NCI-H1694 (cell line): ENCODE results near the gene SCYGR1.
"Not testable (repeated sequence)": the region's sequence is repeated elsewhere in the genome, so short reads cannot be mapped to it uniquely, and the experiment has no call there.

ENCODE experiments used
- DNase-seq: peaks from one replicate; lab custom pipeline; 2025; lab: John Stamatoyannopoulos, UW

The SCYGR1 gene

DNA sequence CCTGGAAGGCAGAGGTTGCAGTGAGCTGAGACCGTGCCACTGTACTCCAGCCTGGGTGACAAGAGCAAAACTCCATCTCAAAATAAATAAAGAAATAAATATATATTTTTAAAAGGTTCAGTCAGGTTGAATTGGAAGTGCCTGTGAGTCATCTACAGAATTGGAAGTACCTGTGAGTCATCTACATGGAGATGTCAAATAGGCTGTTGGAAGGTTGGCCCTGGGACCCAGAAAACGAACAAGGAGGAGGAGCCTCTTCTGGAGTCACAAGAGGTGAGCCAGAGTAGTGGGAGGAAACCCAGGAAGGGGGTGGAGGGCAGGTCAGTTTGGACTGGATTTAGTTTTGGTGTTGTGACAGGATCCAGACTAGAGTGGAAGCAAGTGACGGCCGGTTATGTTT, 15.2 kb upstream of the SCYGR1 start:
- no peak for DNase-seq

DNA sequence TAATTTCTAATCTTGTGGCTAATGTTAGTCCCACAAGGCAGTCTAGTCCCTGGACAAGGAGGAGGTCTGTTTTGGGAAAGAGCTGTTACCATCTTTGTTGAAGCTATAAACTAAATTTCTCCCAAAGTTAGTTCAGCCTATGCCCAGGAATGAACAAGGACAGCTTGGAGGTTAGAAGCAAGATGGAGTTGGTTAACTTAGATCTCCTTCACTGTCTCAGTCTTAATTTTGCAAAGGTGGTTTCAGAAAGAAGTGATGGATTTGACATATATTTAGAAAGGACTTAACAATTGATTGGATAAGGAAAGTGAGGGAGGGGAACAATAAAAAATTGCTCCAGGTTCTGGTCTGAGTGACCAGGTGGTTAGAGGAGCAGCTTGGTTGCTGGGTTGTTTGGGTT, 14.6 kb upstream of the SCYGR1 start:
- DNase-seq, result no peak

DNA sequence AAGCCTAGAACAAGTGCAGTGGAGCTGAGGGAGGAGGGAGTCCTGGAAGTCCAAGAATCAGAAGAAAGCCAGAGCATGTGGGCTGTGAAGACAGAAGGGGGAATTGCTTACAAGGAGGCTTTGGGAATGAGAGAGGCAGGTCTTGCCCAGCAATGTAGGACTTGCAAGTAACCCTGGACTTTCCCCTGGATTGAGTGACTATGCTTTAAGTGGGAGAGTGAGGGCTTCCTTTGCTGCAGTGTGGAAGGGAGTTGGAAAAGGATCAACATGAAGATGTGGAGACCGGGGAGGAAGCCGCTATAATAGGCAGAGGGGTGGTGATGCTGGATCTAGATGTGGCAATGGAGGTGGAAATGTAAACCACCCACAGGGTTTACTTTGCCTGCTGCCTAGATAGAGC, 13.8 kb upstream of the SCYGR1 start:
- DNase-seq, result no peak

DNA sequence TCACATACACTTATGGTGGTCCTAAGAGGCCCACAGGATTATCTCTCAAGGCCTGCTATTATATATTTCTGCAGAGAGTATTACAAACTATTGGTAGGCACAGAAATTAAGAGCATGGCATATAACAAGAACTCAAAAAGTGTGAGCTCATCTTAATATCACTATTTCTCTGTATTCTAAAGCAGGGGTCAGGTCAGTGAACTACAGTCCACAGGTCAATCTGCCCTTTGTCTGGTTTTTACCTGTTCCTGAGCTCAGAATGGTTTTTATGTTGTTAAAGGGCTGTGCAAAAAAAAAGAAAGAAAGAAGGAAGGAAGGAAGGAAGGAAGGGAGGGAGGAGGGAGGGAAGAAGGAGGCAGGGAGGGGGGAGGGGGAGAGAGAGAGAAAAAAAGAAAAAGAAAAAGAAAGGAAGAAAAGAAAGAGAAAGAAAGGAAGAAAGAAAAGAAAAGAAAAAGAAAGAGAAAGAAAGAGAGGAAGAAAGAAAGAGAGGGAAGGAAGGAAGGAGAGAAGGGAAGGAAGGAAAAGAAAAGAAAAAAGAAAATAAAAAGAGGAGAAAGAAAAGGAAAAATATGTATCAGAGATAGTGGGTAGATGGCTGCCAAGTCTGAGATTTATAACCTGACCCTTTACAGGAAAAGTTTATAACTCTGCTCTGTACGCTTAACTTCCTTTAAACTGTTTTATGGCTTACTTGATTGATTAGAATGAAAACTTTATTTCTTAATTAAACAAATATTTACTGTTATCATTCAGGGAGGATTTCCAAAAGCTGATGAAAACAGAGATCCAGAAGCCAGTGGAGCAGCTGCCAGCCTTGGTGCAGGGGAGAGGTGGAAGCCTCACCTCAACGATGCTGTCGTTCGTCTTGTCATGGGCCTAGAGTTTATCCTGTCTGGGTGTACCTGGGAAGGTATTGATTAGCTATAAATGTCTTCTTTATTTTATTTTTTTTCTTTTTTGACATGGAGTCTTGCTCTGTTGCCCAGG, 11.2 kb upstream of the SCYGR1 start:
- DNase-seq, result no peak

DNA sequence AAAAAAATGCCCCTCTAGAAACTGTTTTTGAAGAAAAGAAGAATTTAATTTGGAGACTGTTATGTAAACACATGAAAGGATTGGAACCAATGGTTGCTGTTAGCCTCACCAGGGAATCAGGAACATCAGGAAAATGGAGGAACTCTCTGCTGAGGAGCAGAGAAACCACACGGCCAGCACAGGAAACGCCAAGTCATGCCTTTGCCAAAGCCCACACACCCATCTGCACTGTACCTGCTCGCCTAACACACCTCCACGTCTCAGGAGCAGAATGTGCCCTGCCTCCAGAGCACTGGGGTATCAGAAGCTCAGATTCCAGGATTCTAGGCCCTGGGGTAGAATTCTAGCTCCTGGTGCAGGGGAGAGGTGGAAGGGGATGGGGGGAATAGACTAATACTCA, 9.8 kb upstream of the SCYGR1 start:
- DNase-seq, result no peak

DNA sequence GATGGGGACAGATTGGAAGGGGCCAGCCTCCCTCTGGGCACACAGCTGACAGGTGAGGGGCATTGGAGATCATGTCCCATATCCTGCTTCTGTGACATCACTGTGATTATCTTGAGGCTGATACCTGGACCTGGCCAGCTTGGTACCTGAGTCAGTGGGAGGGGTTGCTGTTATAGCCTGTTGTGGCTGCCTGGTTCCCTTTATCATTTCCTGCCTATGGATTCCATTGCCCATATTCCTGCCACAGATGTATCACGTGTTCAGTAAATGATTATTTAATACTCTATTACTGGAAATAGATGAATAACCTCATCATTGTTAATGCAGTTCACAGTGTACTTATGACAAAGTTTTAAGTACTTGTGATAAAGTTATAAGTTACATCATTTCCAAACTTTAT, 7.8 kb upstream of the SCYGR1 start:
- DNase-seq, result no peak

DNA sequence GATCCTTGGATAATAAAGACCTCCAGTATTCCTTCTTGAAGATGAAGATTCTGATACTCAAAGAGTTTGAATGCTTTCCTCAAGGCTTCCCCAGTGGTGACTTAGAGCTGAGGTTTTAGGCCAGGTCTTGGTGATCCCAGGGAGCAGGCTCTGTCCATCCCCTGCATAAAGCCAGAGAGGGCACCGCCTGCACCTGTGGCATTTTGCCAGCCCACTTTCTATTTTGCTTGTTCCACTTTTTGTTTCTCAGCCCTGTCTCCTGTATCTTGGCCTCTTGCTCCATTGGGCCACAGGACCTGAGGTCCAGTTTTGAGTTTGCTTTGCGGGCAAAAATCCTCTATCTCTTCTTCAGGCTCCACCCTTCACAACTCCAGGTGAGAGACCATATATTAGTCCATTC, 6.7 kb upstream of the SCYGR1 start:
- no peak for DNase-seq

DNA sequence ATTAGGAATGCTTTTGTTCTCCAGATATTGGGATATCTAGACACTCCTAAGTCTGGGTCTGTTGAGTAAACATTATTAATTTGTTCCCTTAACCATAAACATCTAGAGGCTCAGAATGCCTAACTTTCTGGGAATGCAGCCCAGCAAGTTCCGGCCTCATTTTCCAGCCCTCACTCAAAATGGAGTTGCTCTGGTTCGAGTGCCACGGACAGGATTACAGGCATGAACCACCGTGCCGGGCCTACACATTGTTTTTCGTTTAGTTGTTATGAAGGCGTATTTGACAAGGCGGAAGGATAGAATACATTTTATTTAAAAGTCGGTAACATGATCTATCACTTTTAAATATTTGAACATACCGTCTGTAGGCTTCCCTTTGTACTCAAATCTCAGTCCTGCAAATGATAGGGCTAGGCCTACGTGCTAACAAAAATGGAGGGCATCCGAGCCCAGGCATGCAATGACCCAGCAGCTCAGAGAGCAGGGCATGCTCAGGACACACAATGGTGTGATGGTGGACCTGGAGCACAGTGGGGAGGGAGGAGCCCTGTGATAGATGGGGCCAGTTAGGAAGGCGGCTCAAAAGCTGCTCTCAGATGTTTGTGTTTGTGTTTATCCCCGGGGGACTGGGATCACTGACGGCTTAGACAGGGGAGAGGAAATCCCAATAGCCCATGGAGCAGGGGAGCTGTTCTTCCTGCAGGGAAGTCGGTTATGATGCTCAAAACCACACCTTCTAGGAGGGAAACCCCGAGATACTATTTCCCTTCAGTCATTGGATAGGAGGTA, 2.9 kb upstream of the SCYGR1 start:
- no peak for DNase-seq

DNA sequence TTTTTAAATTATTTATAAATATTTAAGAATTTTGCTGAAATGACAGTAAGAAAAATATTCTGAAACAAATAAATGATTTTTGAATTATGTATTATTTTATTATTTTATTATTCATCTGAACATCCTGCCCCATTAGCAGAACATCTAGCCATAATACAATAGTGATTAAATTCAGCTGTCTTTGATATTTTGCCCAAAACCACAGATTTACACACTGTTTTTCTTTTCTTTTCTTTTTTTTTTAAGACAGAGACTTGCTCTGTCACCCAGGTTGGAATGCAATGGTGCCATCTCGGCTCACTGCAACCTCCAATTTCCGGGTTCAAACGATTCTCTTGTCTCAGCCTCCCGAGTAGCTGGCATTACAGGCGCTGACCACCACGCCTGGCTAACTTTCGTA, 1.9 kb upstream of the SCYGR1 start:
- no peak for DNase-seq

DNA sequence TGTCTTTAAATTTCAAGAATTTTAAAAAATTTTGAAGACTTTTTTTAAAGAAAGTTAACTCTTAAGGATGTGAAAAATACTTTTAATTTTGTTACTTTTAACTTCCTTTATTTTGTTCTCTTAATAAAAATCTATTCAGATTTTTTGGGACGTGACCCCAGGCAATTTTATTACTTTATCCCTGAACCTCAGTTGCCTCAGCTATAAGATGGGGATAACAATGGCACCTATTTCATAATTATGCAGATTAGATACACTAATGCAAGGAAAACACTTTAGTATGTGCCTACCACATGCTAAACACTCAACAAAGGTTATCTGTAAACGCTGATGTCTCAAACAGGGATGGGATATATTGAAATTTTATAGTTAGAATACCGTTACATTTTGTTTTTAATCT, 1.5 kb upstream of the SCYGR1 start:
- DNase-seq, result no peak

DNA sequence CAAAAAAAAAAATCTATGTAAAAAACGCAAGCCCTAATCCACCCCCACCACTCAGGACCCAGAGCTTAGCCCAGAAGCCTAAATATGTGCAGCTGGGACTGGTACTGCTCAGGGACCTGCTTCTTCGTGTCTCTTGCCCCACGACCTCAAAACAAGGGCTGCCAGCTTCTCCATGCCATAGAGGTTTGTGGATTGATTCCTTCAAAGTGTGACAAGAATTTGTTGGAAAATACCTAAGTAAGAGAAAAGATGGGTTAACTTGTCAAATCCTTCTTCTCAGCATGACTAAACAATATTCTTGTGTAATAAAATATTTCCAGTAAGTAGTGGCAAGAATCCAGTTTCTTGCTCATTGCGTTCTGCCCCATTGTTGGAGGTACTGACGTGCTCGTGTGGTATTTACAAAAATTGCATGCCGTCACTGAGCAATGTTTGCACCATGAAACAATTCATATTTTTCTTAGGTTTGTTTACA, 825 bp upstream of the SCYGR1 start:
- no peak for DNase-seq

DNA sequence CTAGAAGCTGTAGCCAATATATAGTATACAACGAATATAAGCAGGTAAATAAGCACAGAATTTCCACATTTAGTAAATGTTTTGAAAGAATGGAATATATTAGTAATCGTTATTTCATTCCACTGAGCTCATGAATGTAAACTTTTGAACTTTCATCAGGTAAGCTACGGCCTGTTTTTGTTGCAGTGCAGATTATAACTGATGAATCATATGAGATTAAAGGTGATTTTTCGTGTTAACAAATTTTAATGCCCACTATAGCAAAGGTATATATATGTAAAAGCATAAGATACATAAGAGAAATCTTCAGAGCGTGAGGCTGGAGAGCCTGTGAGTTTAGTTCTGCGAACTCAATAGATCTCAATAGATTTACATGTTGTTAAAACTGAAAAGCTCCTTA, 1.1 kb downstream of the SCYGR1 start:
- no peak for DNase-seq

DNA sequence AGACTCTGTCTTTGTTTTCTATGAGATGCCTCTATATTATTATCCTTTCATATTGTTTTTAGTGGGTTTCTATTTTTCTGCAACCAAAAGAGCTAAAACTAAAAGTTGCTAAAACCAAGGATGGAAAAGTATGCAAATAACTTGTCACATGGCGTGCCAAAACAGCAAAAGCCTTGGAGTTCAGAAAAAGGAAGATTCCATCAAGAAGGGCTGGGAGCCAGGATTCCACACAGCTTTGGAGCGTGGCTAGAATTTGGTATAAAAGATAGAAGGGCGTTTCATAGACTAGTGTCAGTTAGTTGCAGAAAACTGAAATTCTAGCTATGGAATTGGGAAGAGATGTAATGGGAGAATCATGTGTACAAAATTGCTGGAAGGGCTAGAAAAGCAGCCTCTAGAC, 4.1 kb downstream of the SCYGR1 start:
- no peak for DNase-seq

DNA sequence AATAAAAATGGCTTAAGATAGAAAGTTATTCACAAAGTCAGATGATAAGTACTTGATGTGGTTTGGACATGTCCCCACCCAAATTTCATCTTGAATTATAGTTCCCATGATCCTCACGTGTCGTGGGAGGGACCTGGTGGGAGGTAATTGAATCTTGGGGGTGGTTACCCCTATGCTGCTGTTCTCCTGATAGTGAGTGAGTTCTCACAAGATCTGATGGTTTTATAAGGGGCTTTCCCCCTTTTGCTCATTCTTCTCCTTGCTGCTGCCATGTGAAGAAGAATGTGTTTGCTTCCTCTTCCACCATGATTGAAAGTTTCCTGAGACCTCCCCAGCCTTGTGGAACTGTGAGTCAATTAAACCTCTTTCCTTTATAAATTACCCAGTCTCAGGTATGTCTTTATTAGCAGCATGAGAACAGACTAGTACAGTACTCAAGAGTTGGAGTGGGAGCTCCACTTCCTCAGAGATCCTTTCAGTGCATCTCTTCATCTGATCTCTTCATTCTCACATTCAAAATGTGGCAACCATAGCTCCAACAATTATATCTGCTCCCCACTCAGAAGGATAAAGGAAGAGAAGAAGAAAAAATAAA, 5.4 kb downstream of the SCYGR1 start:
- DNase-seq, result not testable (repeated sequence)

DNA sequence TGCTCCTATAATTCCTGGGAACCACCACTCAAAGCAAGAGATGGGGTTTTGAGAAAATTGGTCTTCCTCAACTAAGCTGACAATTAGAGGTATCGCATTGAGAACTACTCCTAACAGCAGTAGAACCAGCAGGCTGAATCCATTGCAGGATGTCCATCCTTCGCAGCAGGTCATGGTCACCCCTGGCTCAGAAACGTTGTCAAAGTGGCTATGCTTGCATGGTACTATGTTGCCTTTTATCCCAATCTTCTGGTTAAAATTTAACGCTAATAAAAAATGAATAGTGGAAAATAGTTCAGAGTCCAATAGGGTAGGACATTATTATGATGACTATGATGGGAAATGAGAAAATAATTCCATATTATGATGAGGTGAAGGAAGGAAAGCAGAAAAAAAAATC, 8.7 kb downstream of the SCYGR1 start, which contains the start of gene TM4SF20:
TSS of gene TM4SF20 (minus strand) at position 212 of the 400 bp plus-strand sequence. CDS start at position 174, 38 bp downstream.
- DNase-seq, result no peak

DNA sequence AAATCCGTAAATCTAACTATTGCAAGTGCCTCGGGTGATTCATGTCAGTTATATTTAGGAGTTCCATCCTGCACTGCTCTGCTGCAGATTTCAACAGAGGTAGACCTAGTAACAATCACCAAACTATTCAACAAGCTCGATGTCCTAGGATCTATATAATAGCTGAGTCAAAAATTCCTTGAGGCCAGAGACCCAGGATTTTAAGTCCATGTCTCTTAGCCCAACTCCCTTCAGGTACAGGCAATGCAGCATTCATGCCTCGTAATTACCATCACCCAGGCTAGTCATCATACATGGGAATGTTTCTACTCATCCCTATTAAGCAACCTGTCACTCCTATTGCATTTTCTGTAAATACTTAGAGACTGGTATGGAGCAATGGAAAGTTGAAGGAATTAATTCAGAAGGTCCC, 9.4 kb downstream of the SCYGR1 start:
- DNase-seq, result no peak

DNA sequence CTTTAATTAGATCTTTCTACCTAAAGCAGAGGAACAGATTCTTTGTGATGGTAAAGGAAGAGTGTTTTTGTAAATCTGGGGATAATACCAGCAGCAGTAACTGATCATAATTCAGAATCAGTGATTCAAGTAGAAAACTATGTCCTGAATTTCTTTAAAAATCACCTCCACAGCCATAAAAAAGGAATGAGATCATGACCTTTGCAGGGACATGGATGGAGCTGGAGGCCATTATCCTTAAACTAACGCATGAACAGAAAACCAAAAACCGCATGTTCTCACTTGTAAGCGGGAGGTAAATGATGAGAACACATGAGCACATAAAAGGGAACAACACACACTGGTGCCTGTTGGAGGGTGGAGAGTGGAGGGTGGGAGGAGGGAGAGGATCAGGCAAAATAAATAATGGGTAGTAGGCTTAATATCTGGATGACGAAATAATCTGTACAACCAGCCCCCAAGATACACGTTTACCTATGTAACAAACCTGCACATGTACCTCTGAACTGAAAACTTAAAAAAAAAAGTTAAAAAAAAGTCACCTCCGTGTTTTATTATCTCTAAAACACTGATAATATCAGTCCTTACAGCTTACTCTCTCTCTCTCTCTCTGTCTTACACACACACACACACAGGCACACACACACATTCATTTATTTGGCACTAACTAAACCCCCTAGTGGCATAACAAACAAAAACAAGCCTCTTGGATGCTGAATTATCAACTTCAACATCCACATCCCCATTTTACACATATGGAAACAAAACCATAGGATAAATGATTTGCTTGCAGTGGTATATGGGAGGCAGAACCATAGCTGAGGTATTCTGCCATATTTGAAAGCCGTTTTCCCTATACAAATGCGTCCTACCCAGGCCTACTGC, 10.0 kb downstream of the SCYGR1 start:
- DNase-seq, result no peak

DNA sequence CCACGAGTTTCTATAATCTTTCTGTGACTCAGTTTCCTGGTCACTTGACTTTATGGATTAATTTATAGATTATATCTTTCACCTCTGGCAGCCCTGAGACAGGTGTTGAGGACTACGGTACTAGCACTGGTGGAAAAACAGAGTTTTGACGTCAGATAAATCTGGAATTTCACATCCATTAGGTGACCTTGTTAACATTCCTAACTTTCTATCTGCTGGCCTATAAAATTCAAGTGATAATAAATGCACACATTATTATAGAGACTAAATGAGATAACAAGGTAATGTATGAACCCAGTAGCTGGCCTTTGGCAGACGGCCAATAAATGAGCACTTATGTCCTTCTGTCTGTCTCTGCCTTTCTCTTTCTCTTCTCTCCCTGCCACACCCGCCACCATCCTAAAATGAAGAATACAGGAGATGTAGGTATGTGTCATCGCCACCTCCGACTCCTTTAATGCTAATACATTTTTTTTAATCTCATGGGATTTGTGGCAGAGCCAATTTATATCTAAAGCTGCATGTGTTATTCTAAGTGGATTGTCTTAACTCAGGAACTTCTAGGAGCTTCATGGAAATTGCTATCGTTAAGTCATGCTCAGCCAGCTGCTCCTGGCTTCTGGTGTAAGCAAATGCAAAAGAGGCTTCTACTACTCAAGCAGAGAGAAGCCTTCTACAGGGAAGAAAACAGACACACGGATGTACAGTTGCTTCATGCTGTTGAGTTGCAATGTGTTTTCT, 10.9 kb downstream of the SCYGR1 start:
- no peak for DNase-seq

DNA sequence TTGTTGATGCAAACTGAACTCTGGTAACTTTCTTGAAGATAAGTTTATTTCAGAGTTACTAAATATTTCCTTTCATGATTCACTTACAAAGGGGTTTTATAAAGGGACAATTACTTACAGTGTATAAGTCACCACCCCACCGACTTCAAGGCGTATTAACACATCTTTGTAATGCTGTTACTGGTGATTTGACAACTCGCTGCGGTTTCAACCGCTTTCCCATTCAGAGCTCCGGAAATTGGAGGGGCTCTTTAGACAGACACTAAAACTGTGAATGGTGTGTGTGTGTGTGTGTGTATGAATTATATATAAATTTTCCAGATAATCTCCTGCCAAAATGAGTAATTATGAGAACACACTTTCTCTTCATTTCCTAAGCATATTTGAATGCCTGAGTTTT, 13.6 kb downstream of the SCYGR1 start:
- no peak for DNase-seq

DNA sequence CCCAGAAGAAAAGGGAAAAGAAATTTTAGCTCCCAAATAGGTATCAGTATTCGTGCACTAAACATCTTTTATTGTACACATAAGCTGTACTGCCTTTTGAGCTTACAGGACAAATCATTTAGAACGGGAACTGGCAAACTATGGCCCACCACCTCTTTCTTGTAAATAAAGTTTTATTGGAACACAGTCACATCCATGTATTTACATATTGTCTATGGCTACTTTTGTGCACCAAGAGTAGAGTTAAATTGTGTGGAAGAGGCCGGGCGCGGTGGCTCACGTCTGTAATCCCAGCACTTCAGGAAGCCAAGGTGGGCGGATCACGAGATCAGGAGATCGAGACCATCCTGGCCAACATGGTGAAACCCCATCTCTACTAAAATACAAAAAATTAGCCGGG, 14.4 kb downstream of the SCYGR1 start:
- DNase-seq, result no peak

DNA sequence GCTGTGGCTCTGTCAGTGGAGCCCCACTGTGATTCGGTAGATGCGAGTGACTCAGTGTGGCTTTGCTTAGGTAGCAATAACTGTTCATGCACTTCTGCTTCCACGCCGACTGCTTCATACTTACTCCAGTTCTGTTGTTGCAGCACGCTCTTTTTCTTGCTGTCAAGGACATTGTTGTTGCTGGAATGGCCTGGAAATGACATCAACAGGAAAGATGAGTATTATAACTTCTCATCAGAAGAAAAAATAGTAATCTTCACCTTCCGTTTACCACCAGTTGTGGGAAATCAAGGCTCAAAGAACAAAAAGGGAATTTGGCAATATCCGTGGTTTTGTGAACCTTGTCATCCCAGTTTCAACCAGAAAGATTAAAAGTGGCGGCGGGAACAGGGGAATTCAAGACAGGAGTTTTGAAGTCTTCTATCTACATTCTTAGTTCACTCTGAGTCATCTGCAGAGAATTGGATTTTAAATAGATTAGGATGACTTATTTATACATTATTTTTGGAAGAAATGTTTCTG, 16.9 kb downstream of the SCYGR1 start:
- no peak for DNase-seq
